Nucleus accumbens (tissue), 56 donors: ENCODE results near the gene ELMO1.

ENCODE experiments used
- DNase-seq, 56 donors: peaks; one replicate each; lab custom pipeline; 2025; lab: John Stamatoyannopoulos, UW

Gene ELMO1

GRCh38 chr7:37248396-37248861, 200.2 kb downstream of the ELMO1 start:
- no peak for DNase-seq

- DNase-seq, result no peak
These were observed 200.8 kb downstream of the ELMO1 start for GRCh38 chr7:37247861-37248260.

- no peak for DNase-seq
These were observed 203.1 kb downstream of the ELMO1 start for GRCh38 chr7:37245590-37245989.

- DNase-seq, result no peak
These were observed 211.8 kb downstream of the ELMO1 start for GRCh38 chr7:37236906-37237305.

- DNase-seq, result no peak
These were observed 212.9 kb downstream of the ELMO1 start for GRCh38 chr7:37235813-37236212.

- DNase-seq, result peak in 5 of 56 donors; percentile 13 to 44 (median 24)
These were observed 213.7 kb downstream of the ELMO1 start for GRCh38 chr7:37234928-37235327.

GRCh38 chr7:37234334-37234733, 214.3 kb downstream of the ELMO1 start:
- no peak for DNase-seq

- DNase-seq, result no peak
These were observed 217.1 kb downstream of the ELMO1 start for GRCh38 chr7:37231613-37232012.

GRCh38 chr7:37230221-37230620, 218.4 kb downstream of the ELMO1 start:
- peak in 17 of 56 donors; percentile 16 to 55 (median 35) for DNase-seq

- DNase-seq, result no peak
These were observed 219.3 kb downstream of the ELMO1 start for GRCh38 chr7:37229381-37229780.

- DNase-seq, result no peak
These were observed 223.2 kb downstream of the ELMO1 start for GRCh38 chr7:37225285-37225969.

- no peak for DNase-seq
These were observed 223.9 kb downstream of the ELMO1 start for GRCh38 chr7:37224746-37225145.

- no peak for DNase-seq
These were observed 228.0 kb downstream of the ELMO1 start for GRCh38 chr7:37220664-37221063.

GRCh38 chr7:37218956-37219355, 229.7 kb downstream of the ELMO1 start:
- no peak for DNase-seq

GRCh38 chr7:37216923-37217322, 231.7 kb downstream of the ELMO1 start:
- no peak for DNase-seq

- DNase-seq, result no peak
These were observed 232.4 kb downstream of the ELMO1 start for GRCh38 chr7:37216156-37216852.

- DNase-seq, result no peak
These were observed 233.3 kb downstream of the ELMO1 start for GRCh38 chr7:37215290-37215923.

- DNase-seq, result no peak
These were observed 236.1 kb downstream of the ELMO1 start for GRCh38 chr7:37212556-37212955.

- no peak for DNase-seq
These were observed 236.6 kb downstream of the ELMO1 start for GRCh38 chr7:37212051-37212450.

GRCh38 chr7:37211097-37211880, 237.4 kb downstream of the ELMO1 start:
- DNase-seq, result peak in 7 of 56 donors; percentile 16 to 41 (median 19)

- no peak for DNase-seq
These were observed 239.5 kb downstream of the ELMO1 start for GRCh38 chr7:37209195-37209594.
